ENCODE data around the gene LRFN5.

Gene LRFN5

DNA sequence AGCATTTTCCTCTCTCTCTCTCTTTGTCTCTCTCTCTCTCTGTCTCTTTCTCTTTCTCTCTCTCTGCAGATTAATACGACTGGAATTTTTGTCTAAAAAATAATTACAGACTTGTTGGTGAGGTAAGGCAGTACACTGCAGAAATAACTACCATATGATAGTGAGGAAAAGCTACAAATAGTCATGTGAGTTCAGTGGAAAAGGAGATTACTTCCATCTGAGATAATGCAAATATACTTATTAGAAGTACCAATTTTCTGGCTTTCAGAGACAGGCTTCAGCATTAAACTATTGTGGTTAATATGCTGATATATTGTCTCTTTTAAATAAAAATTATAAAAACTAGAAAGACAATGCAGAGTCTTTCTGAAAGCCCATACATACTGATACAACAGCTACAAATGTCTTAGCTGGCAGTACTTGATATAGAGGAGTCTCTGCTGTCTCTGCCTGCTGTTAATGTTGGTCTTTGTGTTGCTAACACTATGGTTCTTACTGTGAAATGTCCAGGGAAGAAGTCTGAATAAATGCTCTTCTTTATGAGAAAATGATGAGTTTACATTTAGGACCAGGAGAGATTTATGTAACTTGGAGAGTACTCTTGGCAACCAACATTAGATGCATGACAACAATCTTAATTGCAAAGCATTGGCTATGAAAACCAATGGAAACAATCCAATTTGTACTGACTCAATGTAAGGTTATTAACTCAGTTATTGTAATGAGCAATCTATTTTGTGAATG is 167.0 kb downstream of the LRFN5 start:
- no peak for DNase-seq

DNA sequence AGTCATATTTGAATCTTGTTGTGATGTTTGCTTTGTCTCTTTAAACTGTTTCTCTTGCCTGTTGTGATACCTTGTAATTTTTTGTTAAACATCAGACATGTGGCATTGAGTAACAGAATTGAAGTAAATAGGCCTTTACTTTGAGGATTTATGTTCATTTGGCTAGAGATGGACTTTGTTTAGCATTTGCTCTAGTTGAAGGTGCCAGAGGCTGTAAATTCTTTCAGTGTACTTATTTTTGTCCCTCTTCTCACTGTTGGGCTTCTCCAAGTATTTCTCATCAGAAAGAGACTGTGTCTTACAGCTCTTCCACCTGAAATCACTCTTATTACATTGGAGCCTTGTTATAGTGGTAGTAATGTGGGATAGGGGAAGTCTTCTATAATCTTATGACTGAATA is 175.8 kb downstream of the LRFN5 start:
- DNase-seq, result no peak

DNA sequence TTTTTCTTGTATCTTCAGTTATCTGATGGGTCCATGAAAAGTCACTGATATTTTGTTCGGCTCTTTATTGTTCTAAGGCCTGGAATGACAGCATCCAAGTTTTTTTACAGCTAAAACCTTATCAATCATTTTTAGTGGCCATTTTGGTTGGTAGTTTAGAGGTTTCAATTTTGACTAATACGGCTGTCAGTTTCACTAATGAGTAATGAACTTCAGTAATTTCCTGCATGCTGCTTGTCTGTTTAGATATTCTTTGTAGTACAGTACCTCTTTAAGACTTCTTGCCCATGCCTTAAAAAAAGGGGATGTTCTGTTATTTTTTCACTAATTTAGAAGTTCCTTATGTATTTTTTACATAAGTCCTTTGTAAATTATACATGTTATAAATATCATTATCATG is 176.7 kb downstream of the LRFN5 start:
- no peak for DNase-seq

DNA sequence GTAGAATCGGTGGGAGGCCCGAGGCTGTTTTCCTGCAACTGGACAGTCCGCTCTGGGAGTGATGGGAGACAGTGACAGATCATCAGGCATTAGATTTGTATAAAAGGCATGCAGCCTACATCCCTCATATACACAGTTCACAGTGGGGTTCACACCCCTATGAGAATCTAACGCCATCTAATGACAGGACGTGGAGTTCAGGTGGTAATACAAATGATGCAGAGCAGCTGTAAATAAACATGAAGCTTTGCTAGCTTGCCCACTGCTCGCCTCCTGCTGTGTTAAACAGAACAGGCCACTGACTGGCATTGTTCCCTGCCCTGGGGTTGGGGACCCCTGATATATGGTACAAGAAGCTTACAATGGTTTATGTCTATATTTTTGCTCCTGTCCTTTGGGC is 179.0 kb downstream of the LRFN5 start:
- no peak for DNase-seq

DNA sequence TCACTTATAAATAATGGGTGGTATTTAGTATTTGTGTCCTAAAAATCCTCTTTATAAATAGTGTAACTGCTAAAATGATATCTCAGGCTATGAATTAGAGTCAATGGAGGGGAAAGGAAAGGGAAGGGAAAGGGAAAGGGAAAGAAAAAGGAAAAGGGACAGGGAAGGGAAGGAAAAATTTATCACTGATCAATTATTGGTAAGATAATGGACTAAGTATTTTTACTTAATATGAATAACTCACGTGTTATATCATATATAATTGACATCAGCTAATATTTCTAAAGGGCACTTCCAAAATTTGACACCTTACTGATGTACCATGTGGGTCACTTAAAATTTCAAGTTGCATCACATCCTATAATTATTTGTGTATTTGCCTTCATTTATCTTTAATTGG is 193.1 kb downstream of the LRFN5 start:
- DNase-seq, result no peak

DNA sequence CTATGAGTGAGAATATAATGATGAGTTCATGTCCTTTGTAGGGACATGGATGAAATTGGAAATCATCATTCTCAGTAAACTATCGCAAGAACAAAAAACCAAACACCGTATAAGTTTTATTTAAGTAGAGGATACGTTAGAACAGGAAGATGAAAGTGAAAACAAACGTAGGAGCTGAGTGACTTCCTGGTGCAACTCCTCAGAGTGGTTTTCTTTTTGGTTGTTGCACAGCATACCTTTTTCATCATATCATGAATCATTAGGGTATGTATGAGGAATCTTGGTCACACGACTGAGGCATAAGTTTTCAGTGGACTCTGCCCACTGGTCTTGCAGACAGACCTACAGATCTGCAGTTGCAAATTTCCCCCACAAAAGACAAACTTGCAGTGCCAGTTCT is 199.0 kb downstream of the LRFN5 start:
- no peak for DNase-seq

DNA sequence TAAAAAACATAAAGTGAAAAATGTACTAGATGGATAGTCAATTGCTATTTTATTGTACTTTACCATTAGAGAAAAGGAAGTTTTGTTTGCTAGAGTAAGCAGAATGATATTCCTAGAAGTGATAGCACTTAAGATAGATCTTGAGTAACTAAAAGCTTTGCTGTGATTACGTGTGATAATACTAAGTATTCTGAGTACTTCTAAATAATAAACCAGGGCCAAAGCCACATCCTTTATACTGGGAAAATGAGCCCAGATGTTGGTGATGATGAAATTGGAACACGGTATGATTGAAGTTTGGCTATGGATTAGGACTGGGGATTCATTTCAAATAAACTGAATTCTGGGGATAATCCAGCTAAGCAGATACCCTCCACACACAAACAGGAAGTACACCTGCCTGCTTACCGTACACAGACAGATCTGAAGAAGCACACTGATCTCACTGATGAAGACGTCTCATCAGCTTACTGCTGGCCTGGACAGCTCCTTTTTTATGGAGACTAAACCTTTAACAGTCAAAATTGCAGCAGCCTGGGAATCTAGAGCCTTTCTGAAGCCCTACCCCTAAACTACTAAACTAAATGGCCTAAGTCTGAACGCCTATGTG is 199.8 kb downstream of the LRFN5 start:
- no peak for DNase-seq

DNA sequence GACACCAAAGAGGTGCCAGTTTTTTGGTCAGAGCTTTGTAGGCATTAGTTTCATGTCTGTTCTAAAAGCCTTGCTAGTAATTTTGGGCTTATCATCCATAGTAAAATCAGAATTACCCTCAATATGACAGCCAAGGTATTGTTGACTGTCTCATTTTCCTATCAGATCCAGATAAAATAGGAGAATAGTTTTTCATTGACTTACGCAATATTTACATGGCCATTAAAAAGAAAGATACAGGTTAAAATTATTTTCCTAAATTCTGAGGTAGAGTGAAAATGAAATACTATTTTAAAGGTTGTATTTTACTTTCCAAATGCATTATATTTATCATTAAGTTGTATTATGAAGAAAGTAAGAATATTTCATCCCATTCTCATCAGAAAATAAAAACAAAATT is 203.7 kb downstream of the LRFN5 start:
- no peak for DNase-seq

DNA sequence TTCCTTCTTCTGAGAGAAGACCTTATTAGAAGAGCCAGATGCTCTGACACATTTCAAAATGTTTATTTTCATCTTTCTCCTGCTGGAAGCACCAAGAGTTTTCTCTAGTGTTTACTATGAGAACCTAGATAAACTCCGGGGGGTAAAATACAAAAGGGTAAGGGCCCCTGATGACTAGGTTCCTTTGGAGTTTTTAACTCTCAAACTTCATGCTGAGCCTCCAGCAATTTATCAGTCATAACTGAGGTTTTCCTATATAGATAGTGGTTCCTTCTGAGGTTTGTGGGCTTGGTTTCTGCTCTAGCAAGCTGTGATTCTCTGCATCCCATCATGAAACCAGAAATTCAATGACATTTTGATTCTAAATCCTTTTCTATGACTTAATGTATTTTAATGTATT is 210.9 kb downstream of the LRFN5 start:
- no peak for DNase-seq

DNA sequence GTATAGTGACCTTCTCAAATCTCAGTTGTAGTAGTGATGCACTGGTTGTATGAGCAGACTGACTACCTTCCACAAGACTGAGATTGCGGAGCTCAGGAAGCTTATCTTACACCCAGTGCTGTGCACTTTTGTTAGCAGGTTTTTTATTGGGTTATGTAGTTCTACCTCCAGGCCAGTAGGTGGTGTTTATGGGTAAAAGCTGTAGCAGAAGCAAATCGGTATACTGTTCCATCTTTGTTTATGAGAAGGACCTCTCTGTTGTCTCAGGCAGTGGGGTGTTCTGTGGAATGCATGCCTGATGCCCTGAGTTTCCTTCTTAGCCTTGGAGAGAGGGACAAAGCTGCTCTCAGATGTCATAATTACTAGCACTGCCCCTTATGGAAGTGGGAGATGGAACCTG is 217.8 kb downstream of the LRFN5 start:
- DNase-seq, result no peak

DNA sequence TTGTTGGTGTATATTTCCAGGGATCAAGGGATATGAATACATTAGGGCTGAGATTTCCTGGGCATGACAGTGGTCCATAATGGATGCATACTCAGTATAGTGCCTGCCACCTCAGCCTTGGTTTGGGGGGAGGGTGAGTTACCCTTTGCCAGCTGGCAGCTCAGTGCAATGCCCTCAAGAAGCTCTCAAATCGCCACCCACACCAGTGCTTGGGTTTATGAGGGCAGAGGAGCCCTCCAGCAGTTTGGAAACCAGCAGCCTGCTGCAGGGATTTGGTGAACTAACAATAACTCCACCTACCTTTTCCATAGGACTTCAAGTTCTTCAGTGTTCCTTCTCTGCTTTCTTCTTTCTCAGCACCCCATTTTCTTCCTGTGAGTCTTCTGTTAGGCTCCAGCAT is 218.9 kb downstream of the LRFN5 start:
- DNase-seq, result no peak

DNA sequence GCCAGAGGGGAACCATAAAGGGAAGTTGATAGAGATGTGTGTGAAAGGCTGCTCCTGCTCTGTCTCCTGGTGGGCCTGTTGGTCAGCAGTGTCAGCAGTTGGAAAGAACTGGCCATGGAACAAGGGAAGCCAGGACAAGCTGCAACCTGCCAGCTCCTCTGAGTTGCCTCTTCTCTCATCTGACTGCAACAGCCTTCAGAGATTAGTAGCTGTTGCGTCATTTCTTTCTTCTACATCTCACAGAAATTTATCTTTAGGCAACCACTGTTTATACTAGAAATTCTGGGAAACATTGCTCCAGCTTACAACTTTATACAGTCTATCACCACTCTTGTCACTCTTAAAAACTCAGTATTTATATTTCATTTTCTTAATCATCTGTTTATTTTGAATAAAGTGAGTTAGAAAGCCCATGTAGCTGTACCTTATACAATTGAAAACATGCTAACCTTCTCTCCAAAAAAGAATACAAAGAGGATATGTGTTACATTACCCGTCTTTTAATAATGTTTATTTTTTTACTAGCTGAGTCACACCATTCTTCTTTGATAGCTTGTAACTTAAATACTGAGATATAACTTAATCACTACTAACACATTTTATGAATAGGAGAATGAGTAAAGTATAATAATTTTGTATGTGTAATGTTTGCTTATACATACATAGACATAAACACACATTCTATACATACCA is 224.2 kb downstream of the LRFN5 start:
- DNase-seq, result no peak

DNA sequence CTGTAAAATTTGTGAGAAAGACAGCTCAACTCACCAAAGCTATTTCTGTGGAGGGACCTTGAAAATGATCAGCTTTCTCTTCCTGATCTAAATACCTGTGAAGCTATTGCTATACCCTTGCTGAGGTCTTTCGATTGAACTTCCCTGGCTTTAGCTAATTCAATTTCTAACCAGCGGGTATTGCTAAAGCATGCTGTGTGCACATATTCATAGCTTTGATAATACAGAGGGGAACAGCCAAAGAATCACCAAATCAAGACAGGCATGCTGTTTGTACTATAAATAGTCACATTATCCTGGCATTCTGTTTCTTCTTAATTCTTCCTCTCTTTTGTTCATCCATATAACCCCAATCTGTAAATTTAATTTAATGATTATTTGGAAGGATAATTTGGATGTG is 233.0 kb downstream of the LRFN5 start:
- DNase-seq, result no peak

DNA sequence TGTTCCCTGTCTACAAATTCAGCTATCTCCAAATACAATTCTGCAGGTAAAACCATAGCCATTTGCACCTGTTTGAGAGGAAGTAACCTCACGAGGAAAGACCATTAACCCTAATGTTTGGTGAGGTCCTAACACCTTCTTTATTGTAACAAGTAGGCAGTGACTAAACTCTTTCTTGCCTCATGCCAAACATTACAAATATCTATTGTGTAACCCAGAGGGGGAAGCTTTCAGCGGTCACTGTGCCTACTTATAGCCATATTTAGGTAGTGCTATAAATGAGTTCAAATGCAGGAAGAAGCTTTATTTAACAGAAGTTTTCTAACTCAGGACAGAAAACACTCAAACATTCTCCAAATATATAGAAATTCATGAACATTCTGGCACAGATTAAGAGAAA is 252.7 kb downstream of the LRFN5 start:
- DNase-seq, result no peak

DNA sequence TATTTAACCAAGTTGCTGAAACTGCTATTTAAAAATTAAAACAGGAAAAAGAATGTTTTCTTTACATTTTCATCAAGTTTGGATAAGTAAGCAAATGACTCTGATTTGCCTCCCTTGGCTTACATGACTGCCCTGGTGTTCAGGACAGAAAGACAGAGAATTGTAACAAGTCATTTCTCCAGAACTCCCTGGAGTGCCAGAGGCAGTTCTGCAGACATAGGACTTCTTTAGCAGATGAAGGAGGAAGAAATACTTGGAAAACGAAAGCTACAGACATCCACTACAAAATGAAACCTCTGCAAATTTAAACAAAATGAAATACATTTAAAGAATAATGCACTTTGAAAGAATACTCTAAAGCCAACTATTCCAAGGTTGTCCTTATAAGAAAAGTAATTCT is 253.9 kb downstream of the LRFN5 start:
- no peak for DNase-seq

DNA sequence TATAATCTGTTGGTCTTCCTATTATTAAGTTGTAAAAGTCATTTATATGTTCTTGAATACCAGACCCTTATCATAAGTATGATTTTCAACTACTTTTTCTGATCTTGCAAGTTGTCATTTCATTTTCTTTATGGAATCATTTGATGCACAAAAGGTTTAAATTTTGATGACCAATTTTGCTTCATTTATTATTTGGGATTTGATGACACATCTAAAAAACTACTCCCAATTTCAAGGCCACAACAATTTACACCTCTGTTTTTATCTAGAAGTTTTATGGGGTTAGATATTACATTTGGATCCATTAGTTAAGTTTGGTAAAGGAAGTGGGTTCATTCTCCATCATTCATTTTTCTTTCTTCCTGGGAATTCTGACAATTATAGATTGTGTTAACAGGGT is 259.2 kb downstream of the LRFN5 start:
- no peak for DNase-seq

DNA sequence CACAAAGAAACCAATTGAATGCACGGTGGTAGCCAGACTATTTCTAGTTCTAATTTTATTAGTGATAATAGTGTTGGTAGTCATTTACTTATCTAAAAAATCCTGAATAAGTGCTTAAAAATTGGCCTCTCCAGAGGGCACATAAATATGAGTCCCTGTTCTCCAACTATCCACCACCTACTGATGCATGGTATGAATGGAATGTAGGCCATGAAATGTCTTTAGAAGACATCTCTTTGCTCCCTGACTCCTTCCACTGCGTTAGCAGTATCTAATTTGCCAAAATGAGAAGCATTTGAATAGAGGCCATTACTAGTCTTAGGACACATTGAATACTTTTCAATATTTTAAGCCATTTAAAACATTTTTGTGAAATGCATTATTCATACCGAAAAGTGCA is 261.7 kb downstream of the LRFN5 start:
- DNase-seq, result no peak

DNA sequence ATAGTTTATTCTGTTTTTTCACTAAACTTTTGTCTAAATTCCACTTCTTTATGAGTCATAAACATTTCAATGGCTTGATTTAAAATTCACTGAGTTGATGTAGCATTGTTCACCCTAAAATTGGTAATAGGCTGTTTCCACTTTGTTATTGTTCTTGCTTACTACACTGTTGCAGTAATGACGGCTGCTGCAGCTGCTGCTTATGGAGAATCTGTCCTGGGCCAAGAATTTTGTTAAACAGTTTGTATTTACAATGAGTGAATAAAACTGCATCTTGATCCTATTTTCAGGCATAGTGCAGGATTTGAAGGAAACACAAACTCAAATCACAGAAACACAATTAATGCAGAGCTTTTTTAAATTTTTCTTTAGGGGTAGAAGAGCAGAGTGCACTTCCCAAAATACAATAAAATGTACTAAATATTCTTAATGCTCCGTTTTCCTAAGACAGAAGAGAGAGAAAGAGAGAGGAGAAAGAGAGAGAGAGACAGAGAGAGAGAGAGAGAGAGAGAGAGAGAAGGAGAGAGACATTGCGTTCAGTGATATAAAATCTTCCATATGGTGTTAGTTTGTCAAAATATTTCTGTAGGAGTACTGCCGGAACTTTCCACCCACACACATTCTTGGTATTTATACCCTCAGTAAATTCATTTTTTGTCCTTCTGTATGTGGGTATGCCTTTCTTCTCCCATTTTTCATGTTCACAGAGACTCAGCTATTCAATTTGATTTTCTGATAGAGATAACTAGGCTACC is 266.4 kb downstream of the LRFN5 start:
- no peak for DNase-seq

DNA sequence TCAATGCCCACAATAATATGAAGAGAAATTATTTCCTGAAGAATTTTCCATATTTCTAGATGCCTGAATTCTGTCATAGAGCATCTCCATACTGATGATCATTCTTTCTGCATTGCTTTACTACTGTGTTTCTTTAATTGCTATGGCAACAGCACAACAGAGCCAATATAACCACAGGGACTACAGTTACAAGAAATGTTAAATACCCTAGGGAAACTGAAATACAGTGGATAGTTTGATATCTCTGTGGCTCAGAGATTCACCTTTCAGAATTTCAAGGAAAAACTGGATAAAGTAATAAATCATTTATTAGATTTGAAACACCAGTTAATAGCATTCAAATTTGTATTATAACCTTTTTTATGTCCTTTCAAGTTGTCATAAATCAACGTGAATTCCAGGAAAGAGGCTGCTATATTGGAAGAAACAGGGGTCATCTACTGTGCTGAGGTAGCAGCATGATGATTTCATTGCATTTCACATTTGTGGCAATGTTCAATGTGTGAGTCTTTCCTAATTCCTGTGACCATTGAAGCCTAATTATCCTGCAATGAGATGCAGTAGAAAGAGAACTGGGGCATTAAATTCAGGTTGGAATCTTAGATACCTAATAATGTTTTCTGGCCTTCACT is 267.1 kb downstream of the LRFN5 start:
- no peak for DNase-seq

DNA sequence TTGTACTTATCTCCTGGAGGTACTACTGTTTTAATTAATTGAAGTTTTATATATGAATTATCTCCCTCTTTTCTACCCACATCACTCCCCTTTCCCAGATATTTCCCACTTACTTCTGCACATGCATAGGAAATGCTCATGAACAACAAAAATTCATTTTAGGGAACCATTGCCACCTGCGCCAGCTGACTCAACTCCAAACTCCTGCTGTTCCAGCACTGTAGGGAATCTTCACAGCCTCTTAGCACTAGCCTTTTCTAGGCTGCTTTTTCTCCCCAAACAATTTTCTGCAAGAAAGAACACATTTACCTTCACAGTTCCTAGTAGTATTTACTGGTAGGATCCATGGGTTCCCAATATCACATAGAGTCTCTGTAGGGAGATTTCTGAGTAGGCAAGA is 268.4 kb downstream of the LRFN5 start:
- no peak for DNase-seq

DNA sequence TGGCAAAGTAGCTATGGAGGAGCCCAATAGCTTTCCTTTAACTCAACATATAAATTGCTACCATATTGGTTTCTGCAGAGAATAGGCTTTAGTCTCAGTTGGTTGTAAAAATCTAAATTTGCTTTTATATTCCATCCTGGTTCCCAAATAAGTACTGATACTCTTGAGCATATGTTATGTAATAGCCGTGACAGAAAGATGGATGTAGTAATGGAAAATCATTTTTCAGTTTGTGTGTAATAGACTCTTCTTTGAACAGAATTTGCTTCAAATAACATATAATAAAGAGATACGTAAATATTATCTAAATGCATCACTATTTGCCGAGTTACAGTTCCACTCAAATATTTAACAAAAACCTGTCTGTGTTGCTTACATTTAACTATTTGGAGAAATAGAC is 271.6 kb downstream of the LRFN5 start:
- DNase-seq, result no peak

DNA sequence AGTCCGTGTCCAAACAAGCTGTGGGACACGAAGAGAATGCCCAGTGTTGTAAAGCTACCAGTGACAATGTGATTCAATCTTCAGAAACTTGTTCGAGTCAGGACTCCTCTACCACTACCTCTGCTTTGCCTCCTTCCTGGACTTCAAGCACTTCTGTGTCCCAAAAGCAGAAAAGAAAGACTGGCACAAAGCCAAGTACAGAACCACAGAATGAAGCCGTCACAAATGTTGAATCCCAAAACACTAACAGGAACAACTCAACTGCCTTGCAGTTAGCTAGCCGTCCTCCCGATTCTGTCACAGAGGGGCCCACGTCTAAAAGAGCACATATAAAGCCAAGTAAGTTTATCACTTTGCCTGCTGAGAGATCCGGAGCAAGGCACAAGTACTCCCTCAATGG is 284.9 kb downstream of the LRFN5 start:
- no peak for DNase-seq

DNA sequence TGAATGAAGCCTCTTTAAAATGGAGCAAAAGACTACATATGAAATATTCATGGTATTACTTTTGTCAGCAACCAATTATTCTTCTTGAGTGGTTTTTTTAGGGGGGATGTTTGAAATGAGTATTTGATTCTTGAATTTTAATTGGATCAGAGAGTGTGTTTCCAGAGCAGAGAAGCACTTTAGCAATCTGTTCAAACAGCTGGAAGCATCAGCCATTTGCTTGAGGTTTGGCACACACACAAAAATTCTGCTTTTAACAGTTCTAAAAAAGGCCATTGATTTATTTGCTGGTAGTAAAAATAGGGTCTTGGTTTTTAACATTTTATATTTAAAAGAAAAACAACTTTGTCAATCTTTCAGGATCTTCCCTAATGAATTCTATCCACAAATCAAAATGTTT is 292.7 kb downstream of the LRFN5 start:
- no peak for DNase-seq

Measured in effector CD8-positive, alpha-beta T cell (primary cell).